Neural progenitor cell (in vitro differentiated cells): ENCODE measurements around the gene ZNF346.

Source experiments
- EZH2 ChIP-seq: fragments of 200-600 bp; sonication (generic); IDR thresholded peaks from 2 replicates; pipeline ENCODE4 v1.6.1; 2017; ENCODE audit warnings: antibody characterized with exemption, mild to moderate bottlenecking, moderate library complexity
- EZH2phosphoT487 ChIP-seq: fragments of 200-600 bp; sonication (generic); IDR thresholded peaks from 2 replicates; pipeline ENCODE4 v1.6.1; 2017; ENCODE audit warnings: antibody characterized with exemption
- TF ChIP-seq, protein P1 (sequence below): fragments of 200-600 bp; sonication (generic); IDR thresholded peaks from 2 replicates; pipeline ENCODE4 v1.5.1; 2017; ENCODE audit warnings: antibody characterized with exemption, mild to moderate bottlenecking

DNA sequence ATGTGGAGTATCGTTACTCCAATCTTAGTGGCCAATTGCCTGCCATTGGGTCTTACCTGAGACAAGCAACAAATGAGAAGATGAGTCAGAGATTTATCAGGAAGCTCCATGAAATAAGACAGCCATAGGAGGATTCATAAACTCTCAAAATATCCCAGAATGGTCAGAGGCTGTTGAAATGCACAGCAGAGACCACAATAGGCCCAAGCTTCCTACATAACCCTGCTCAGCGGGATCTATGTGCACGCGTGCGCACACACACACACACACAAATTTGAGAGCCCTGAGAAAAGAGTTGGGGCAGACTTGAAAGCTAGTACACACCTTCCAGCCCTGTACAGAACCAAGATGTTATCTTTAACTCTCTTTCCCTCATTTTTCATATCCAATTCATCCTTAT lies 25.7 kb upstream of the ZNF346 start:
- TF ChIP-seq, protein P1, sequence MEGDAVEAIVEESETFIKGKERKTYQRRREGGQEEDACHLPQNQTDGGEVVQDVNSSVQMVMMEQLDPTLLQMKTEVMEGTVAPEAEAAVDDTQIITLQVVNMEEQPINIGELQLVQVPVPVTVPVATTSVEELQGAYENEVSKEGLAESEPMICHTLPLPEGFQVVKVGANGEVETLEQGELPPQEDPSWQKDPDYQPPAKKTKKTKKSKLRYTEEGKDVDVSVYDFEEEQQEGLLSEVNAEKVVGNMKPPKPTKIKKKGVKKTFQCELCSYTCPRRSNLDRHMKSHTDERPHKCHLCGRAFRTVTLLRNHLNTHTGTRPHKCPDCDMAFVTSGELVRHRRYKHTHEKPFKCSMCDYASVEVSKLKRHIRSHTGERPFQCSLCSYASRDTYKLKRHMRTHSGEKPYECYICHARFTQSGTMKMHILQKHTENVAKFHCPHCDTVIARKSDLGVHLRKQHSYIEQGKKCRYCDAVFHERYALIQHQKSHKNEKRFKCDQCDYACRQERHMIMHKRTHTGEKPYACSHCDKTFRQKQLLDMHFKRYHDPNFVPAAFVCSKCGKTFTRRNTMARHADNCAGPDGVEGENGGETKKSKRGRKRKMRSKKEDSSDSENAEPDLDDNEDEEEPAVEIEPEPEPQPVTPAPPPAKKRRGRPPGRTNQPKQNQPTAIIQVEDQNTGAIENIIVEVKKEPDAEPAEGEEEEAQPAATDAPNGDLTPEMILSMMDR: no peak
- TF ChIP-seq EZH2: no peak
- no peak for TF ChIP-seq EZH2phosphoT487
